ENCODE measurements around the gene HAP1.
"Not testable (repeated sequence)": the region's sequence is repeated elsewhere in the genome, so short reads cannot be mapped to it uniquely, and the experiment has no call there.

GRCh38 chr17:41675157-41676057, 59.0 kb downstream of the HAP1 start:
- TF ChIP-seq CTCF (IDR thresholded peaks at IDR 0.05 in 8 of 11, conservative IDR thresholded peaks at IDR 0.05 in 3 of 11); POLR2AphosphoS5 (IDR thresholded peaks at IDR 0.05); POLR2A (IDR thresholded peaks at IDR 0.05): not testable (repeated sequence)
